Cardiac fibroblast (primary cell): ENCODE results near the gene ZBTB38.

Experiments
- DNase-seq, 2 donors: peaks; one replicate each; pipeline versions ENCODE4 v3.0.0 to v3.0.0-alpha.2; 2010; ENCODE audit warnings: low read depth in 2 of 2
- H3K4me3 ChIP-seq, 2 donors: replicated peaks in 1 of 2; 1 replicate in 1 of 2; 2 replicates in 1 of 2; pipeline ENCODE4 v1.5.1; 2011; ENCODE audit warnings: low read depth in 2 of 2, low read length in 2 of 2, mild to moderate bottlenecking in 2 of 2, moderate library complexity in 1 of 2
- TF ChIP-seq, protein P1 (sequence below): IDR thresholded peaks from one replicate; pipeline ENCODE4 v1.5.1; 2011; ENCODE audit warnings: low read depth, mild to moderate bottlenecking, low read length, inconsistent platforms

Gene ZBTB38

GRCh38 chr3:141366285-141367037 is 1.8 kb upstream of the ZBTB38 start:
- TF ChIP-seq, protein P1, sequence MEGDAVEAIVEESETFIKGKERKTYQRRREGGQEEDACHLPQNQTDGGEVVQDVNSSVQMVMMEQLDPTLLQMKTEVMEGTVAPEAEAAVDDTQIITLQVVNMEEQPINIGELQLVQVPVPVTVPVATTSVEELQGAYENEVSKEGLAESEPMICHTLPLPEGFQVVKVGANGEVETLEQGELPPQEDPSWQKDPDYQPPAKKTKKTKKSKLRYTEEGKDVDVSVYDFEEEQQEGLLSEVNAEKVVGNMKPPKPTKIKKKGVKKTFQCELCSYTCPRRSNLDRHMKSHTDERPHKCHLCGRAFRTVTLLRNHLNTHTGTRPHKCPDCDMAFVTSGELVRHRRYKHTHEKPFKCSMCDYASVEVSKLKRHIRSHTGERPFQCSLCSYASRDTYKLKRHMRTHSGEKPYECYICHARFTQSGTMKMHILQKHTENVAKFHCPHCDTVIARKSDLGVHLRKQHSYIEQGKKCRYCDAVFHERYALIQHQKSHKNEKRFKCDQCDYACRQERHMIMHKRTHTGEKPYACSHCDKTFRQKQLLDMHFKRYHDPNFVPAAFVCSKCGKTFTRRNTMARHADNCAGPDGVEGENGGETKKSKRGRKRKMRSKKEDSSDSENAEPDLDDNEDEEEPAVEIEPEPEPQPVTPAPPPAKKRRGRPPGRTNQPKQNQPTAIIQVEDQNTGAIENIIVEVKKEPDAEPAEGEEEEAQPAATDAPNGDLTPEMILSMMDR, result peak; percentile 18
- peak; percentile 90 to 92 for DNase-seq
- H3K4me3 ChIP-seq, result peak overlapping the region in 1 of 2 donors; percentile 24

- peak; percentile 99 to 100 for DNase-seq
- H3K4me3 ChIP-seq, result peak overlapping the region in 1 of 2 donors; percentile 24
- TF ChIP-seq, protein P1, result no peak
These were observed 1.1 kb upstream of the ZBTB38 start for GRCh38 chr3:141367038-141367730.

- H3K4me3 ChIP-seq, result peak overlapping the region; percentile 36 to 64
- peak; percentile 94 to 95 for DNase-seq
- TF ChIP-seq, protein P1, result no peak
These were observed 856 bp downstream of the ZBTB38 start for GRCh38 chr3:141368925-141369794.

GRCh38 chr3:141370065-141370533 is 1.8 kb downstream of the ZBTB38 start:
- DNase-seq, result peak; percentile 94 to 97
- H3K4me3 ChIP-seq, result peak overlapping the region in 1 of 2 donors; percentile 64
- TF ChIP-seq, protein P1, result peak; percentile 19

- peak in 1 of 2 donors; percentile 6 for DNase-seq
These were observed 3.6 kb downstream of the ZBTB38 start for GRCh38 chr3:141371882-141372281.

GRCh38 chr3:141372656-141373055 is 4.4 kb downstream of the ZBTB38 start:
- DNase-seq, result peak in 1 of 2 donors; percentile 17
- TF ChIP-seq, protein P1, result no peak
- peak overlapping the region in 1 of 2 donors; percentile 13 for H3K4me3 ChIP-seq

More at GRCh38 chr3:141371882-141372281, 3.6 kb downstream of the ZBTB38 start:
- H3K4me3 ChIP-seq, result peak overlapping the region in 1 of 2 donors; percentile 12
- TF ChIP-seq, protein P1, result no peak
